A673 (cell line): ENCODE data around the gene DMRT3.

Experiments
- CTCF ChIP-seq: fragments of 300-800, 200-600 bp; sonication (generic); conservative IDR thresholded peaks from 2 replicates; pipeline ENCODE4 v1.5.1; 2017; ENCODE audit warnings: low read depth, mild to moderate bottlenecking, antibody characterized with exemption, low read length, moderate library complexity, mixed read lengths
- EZH2 ChIP-seq: fragments of 200-600 bp; sonication (generic); IDR thresholded peaks from 2 replicates; pipeline ENCODE4 v1.6.1; 2017; ENCODE audit warnings: borderline replicate concordance, low read depth, mild to moderate bottlenecking, mixed read lengths, antibody characterized with exemption, low read length; ENCODE audit not compliant: poor library complexity, severe bottlenecking

- TF ChIP-seq CTCF = no peak
- no peak for TF ChIP-seq EZH2
Measured at GRCh38 chr9:1039589-1039988, 63.1 kb downstream of the DMRT3 start.
